NCI-H510A treated with DMSO at 0.1 percent for 48 hours (cell line): ENCODE results near the gene WNT9B.
"Not testable (repeated sequence)": the region's sequence is repeated elsewhere in the genome, so short reads cannot be mapped to it uniquely, and the experiment has no call there.

Experiments
- DNase-seq: peaks from one replicate; lab custom pipeline; 2025; lab: John Stamatoyannopoulos, UW

WNT9B gene

GRCh38 chr17:46822388-46822921 is 28.9 kb upstream of the WNT9B start:
- no peak for DNase-seq

- no peak for DNase-seq
These were observed 27.7 kb upstream of the WNT9B start for GRCh38 chr17:46823657-46824056.

GRCh38 chr17:46826116-46826515 is 25.3 kb upstream of the WNT9B start:
- DNase-seq, result no peak

GRCh38 chr17:46827274-46827673 is 24.1 kb upstream of the WNT9B start:
- no peak for DNase-seq

- DNase-seq, result no peak
These were observed 19.6 kb upstream of the WNT9B start for GRCh38 chr17:46831573-46832330.

GRCh38 chr17:46832331-46832821 is 19.0 kb upstream of the WNT9B start:
- DNase-seq, result no peak

- DNase-seq, result peak; percentile 46
These were observed 18.2 kb upstream of the WNT9B start for GRCh38 chr17:46832945-46833839.

- no peak for DNase-seq
These were observed 17.6 kb upstream of the WNT9B start for GRCh38 chr17:46833840-46834208.

- no peak for DNase-seq
These were observed 16.5 kb upstream of the WNT9B start for GRCh38 chr17:46834846-46835245.

GRCh38 chr17:46836500-46836899 is 14.9 kb upstream of the WNT9B start:
- DNase-seq, result no peak

- no peak for DNase-seq
These were observed 13.9 kb upstream of the WNT9B start for GRCh38 chr17:46837521-46837920.

- DNase-seq, result no peak
These were observed 12.2 kb upstream of the WNT9B start for GRCh38 chr17:46839211-46839610.

GRCh38 chr17:46840596-46840995 is 10.8 kb upstream of the WNT9B start:
- not testable (repeated sequence) for DNase-seq

GRCh38 chr17:46841561-46842379 is 9.6 kb upstream of the WNT9B start:
- DNase-seq, result peak; percentile 11

- no peak for DNase-seq
These were observed 8.5 kb upstream of the WNT9B start for GRCh38 chr17:46842835-46843234.

- no peak for DNase-seq
These were observed 3.9 kb upstream of the WNT9B start for GRCh38 chr17:46847204-46848191.

- DNase-seq, result no peak
These were observed 2.8 kb upstream of the WNT9B start for GRCh38 chr17:46848534-46848933.

- no peak for DNase-seq
These were observed 725 bp upstream of the WNT9B start for GRCh38 chr17:46850688-46851028.

GRCh38 chr17:46853896-46854444 is 2.6 kb downstream of the WNT9B start:
- DNase-seq, result no peak

GRCh38 chr17:46854515-46854914 is 3.1 kb downstream of the WNT9B start:
- DNase-seq, result no peak
